K562 (cell line): ENCODE data around the gene ZNF260. TPM values are rescaled to one million over a fixed set of nuclear protein-coding genes. Genes with fewer than 3 reads are reported as not detected.

Experiments
- ATAC-seq: fragments of 200-7000 bp; cut with Tn5 transposase; 3 replicates; pipeline ENCODE4 v1.9.1; 2020; ENCODE audit warnings: moderate library complexity
- BruUV-seq: library from RNA; stranded (reverse); fragments of 400-500 nt; replicated peaks from 2 replicates; lab custom pipeline; 2021; lab: Mats Ljungman, UMichigan
- CTCF ChIA-PET: fragments of 300-600 bp; formaldehyde crosslinking; extraction: SDS; loops from one replicate; lab custom pipeline; 2021; ENCODE audit warnings: low intra/inter-chr PET ratio; lab: Yijun Ruan, JAX
- POLR2A ChIA-PET: fragments of 300-600, 350-650 bp; sonication (Branson Sonifier 250); formaldehyde crosslinking; extraction: SDS; loops from one replicate; lab custom pipeline; 2021; ENCODE audit warnings: antibody characterized with exemption, inconsistent platforms; lab: Yijun Ruan, JAX
- DNase-seq, 4 experiments: peaks; one replicate each; pipeline versions ENCODE4 v3.0.0 to v3.0.0-alpha.2; 2011 to 2018; ENCODE audit warnings: low spot score in 3 of 4, mixed read lengths in 3 of 4; ENCODE audit errors: extremely low read depth in 1 of 4
- FAIRE-seq: peaks from 2 replicates; lab custom pipeline; 2011; peaks lifted over from hg19 to GRCh38; lab: Jason Lieb, UNC
- H2AFZ ChIP-seq: 2 replicates; pipeline ENCODE4 v1.6.0; 2011; ENCODE audit warnings: low read depth, low read length, control low read depth, inconsistent platforms
- H3K27ac ChIP-seq: fragments of 200-600 bp; 3 replicates; pipeline ENCODE4 v1.8.0; 2011; ENCODE audit warnings: low read depth, mild to moderate bottlenecking, control low read depth, inconsistent platforms, low read length, moderate library complexity, mixed read lengths; ENCODE audit errors: extremely low read depth
- H3K27me3 ChIP-seq, 2 experiments: fragments of 300-600 bp in 1 of 2; 2 replicates in 1 of 2; 3 replicates in 1 of 2; pipeline versions ENCODE4 v1.6.0 to v1.8.0; 2011; ENCODE audit warnings: inconsistent platforms in 2 of 2, low read length in 2 of 2, mild to moderate bottlenecking in 1 of 2, mixed read lengths in 1 of 2, moderate library complexity in 1 of 2; ENCODE audit not compliant: control insufficient read depth in 2 of 2, insufficient read depth in 2 of 2
- H3K36me3 ChIP-seq: fragments of 300-600 bp; 3 replicates; pipeline ENCODE4 v1.8.0; 2011; ENCODE audit warnings: mild to moderate bottlenecking, low read length, inconsistent platforms; ENCODE audit not compliant: control insufficient read depth, insufficient read depth
- H3K4me1 ChIP-seq, 2 experiments: fragments of 200-600 bp in 1 of 2; replicated peaks in 1 of 2; 2 replicates in 1 of 2; 3 replicates in 1 of 2; pipeline versions ENCODE4 v1.5.1 to v1.8.0; 2011; ENCODE audit warnings: inconsistent platforms in 2 of 2, low read length in 2 of 2, mild to moderate bottlenecking in 1 of 2, mixed read lengths in 1 of 2, moderate library complexity in 1 of 2; ENCODE audit not compliant: control insufficient read depth in 2 of 2, insufficient read depth in 2 of 2
- H3K4me2 ChIP-seq: 2 replicates; pipeline ENCODE4 v1.6.1; 2011; ENCODE audit warnings: low read length, control low read depth, inconsistent platforms, mixed read lengths; ENCODE audit not compliant: insufficient read depth
- H3K4me3 ChIP-seq: fragments of 200-600 bp; sonication (generic), shearing (Covaris generic); 2 replicates; pipeline ENCODE4 v1.5.1; 2016; ENCODE audit warnings: control low read depth, inconsistent platforms
- H3K79me2 ChIP-seq: fragments of 200-600 bp; 3 replicates; pipeline ENCODE4 v1.8.0; 2011; ENCODE audit warnings: low read length, inconsistent platforms; ENCODE audit not compliant: control insufficient read depth, insufficient read depth
- H3K9ac ChIP-seq, 2 experiments: 2 replicates each; pipeline versions ENCODE4 v1.6.0 to v1.6.1; 2011; ENCODE audit warnings: low read depth in 2 of 2, low read length in 2 of 2, control low read depth in 1 of 2, inconsistent platforms in 1 of 2, mild to moderate bottlenecking in 1 of 2, mixed read lengths in 1 of 2; ENCODE audit not compliant: insufficient read depth in 1 of 2
- H3K9me1 ChIP-seq: one replicate; pipeline ENCODE4 v1.6.0; 2011; ENCODE audit warnings: inconsistent platforms, mild to moderate bottlenecking, low read length, moderate library complexity; ENCODE audit not compliant: control insufficient read depth, insufficient read depth
- H3K9me3 ChIP-seq: replicated peaks from 2 replicates; pipeline ENCODE4 v1.5.1; 2011; ENCODE audit warnings: low read depth, low read length, inconsistent platforms; ENCODE audit not compliant: control insufficient read depth, insufficient read depth
- H4K20me1 ChIP-seq: replicated peaks from 2 replicates; pipeline ENCODE4 v1.6.1; 2011; ENCODE audit warnings: low read length, inconsistent platforms, mixed read lengths; ENCODE audit not compliant: control insufficient read depth, insufficient read depth
- MLLT1 ChIP-seq, 2 experiments: fragments of 450-650 bp; IDR thresholded peaks; 2 replicates each; pipeline ENCODE4 v1.6.1; 2016
- MTA1 ChIP-seq: fragments of 450-650 bp; IDR thresholded peaks from 2 replicates; pipeline ENCODE4 v1.6.1; 2017; ENCODE audit warnings: borderline replicate concordance
- PKNOX1 ChIP-seq: fragments of 450-650 bp; IDR thresholded peaks from 2 replicates; pipeline ENCODE4 v1.6.1; 2016
- ZMIZ1 ChIP-seq, 2 experiments: fragments of 150-350 bp in 1 of 2; IDR thresholded peaks; 2 replicates each; pipeline ENCODE4 v1.6.1; 2012 to 2016; ENCODE audit warnings: low read depth in 2 of 2, low read length in 2 of 2, mild to moderate bottlenecking in 1 of 2, moderate library complexity in 1 of 2
- ZNF134 ChIP-seq: fragments of 250-450 bp; sonication (Bioruptor Pico); conservative IDR thresholded peaks from 2 replicates; pipeline ENCODE4 v1.4.0; 2020
- ZNF174 ChIP-seq: fragments of 250-450 bp; sonication (Bioruptor Pico); IDR thresholded peaks from 2 replicates; pipeline ENCODE4 v1.4.0; 2020; ENCODE audit warnings: mild to moderate bottlenecking
- ZNF512 ChIP-seq: IDR thresholded peaks from 2 replicates; pipeline ENCODE4 v1.6.1; 2016; ENCODE audit warnings: missing genetic modification characterization, missing compliant biosample characterization
- ZNF518B ChIP-seq: fragments of 250-450 bp; sonication (Bioruptor Pico); IDR thresholded peaks from 2 replicates; pipeline ENCODE4 v1.5.0; 2021; ENCODE audit warnings: mild to moderate bottlenecking, moderate library complexity
- WGBS: fragments of 100-300 bp; shearing (Covaris generic); methylation state at CpG from one replicate; pipeline ENCODE4 v1.1.6; 2016; ENCODE audit warnings: low coverage, mixed read lengths; ENCODE audit not compliant: insufficient coverage; ENCODE audit errors: missing lambda C conversion rate; 5-methylcytosine and 5-hydroxymethylcytosine counted together
- in situ Hi-C: fragments of 300-500 bp; cut with MboI; formaldehyde crosslinking; loops from 4 replicates; pipeline ENCODE4 v1.15.0; 2018; ENCODE audit warnings: inconsistent platforms, mixed read lengths
- intact Hi-C: fragments of 100-400 bp; cut with micrococcal nuclease; formaldehyde crosslinking; loops from 2 replicates; pipeline ENCODE4 v1.14.2; 2022
- polyA plus RNA-seq, 8 experiments: library from polyadenylated mRNA; depleted of rRNA in 4 of 8; stranded (reverse) in 5 of 8; unstranded in 3 of 8; fragments of >200 nt; fragmentation: Nextera tagmentation in 2 of 8; fragmentation: Illumina TruSeq in 1 of 8; extraction: Ambion mirVana in 2 of 8; extraction: Trizol in 1 of 8; gene quantifications; 2 replicates each; pipeline versions ENCODE4 v1.2.1 to v1.2.3, GENCODE V29; 2011 to 2014; ENCODE audit warnings: inconsistent platforms in 1 of 8, missing spikeins in 1 of 8
- total RNA-seq, 7 experiments: library from RNA; depleted of rRNA in 6 of 7; stranded (reverse); fragments of >200 nt in 6 of 7; fragmentation: Illumina TruSeq in 2 of 7; extraction: Trizol in 2 of 7; gene quantifications; 2 replicates each; pipeline versions ENCODE4 v1.2.1 to v1.2.3, GENCODE V29; 2011 to 2021; ENCODE audit warnings: low replicate concordance in 1 of 7

Gene ZNF260
- total and polyA plus RNA-seq, 9 of the 15 experiments (the other 6 are each of a cell fraction or from before 2014, with no cell fraction given) = 2.6 to 16.6 (median 5.8) TPM

GRCh38 chr19:36572593-36573019 lies 44.5 kb upstream of the ZNF260 start:
- Histone ChIP-seq H3K9me3 (no peaks in the 10 kb centered on the region; the same call in 1 of the 2 replicates), H4K20me1 (no peaks in the 10 kb centered on the region), H3K79me2 (peaks cover 55% of the 10 kb centered on the region), H3K27ac (peak overlapping the region; percentile 96), H3K9ac (peak overlapping the region; percentile 92 to 93), H3K4me1 (peaks cover 0 to 9% of the 10 kb centered on the region in 2 experiments; a peak in 2 of 5 replicates), H3K4me2 (peak overlapping the region; percentile 75), H3K27me3 (no peaks in the 10 kb centered on the region), H3K4me3 (peak overlapping the region; percentile 91), H3K36me3 (peaks cover 49% of the 10 kb centered on the region), H2AFZ (peak overlapping the region; percentile 96), H3K9me1 (no peaks in the 10 kb centered on the region)
- ATAC-seq (no peak), FAIRE-seq (no peak), DNase-seq (no peak)
- CTCF ChIA-PET = no interaction called here
- intact Hi-C loops = loop anchor here (1.0 kb wide), 1 partner anchor 44 kb away; the partner anchor contains the start of gene ZNF260
- 2% methylated on average over 11 of the region's 11 CpGs for WGBS
- POLR2A ChIA-PET = interaction anchor here (0.6 to 1.4 kb wide), 8 partner anchors 9 to 171 kb away, joined by 3 to 8 read pairs (median 3); no protein-coding TSS in a partner anchor
- in situ Hi-C loops = no loop called here
- TSS peak; percentile 71 for BruUV-seq
- TF ChIP-seq ZNF512 (tag) (no peak), ZNF518B (CRISPR knock-in tag) (no peak), MTA1 (peak; percentile 72; the same call in 1 of the 2 replicates), ZNF174 (CRISPR knock-in tag) (no peak), ZNF134 (CRISPR knock-in tag) (no peak), PKNOX1 (peak; percentile 82; the same call in 1 of the 2 replicates), ZMIZ1 (IDR thresholded peaks at IDR 0.05; ENCODE audit: low read depth in 2 of 2, low read length in 2 of 2) (no peak), MLLT1 (IDR thresholded peaks at IDR 0.05) (0 out of 4 replicates have a peak, but pooled peaks of 1 of the 2 experiments have one; percentile 34)
